Activated CD4-positive, alpha-beta T cell treated with anti-CD3 and anti-CD28 coated beads for 48 hours (primary cell): ENCODE measurements around the gene WFDC11.

Experiments used
- DNase-seq: peaks from one replicate; pipeline ENCODE4 v3.0.0-alpha.2; 2020

WFDC11 gene

DNA sequence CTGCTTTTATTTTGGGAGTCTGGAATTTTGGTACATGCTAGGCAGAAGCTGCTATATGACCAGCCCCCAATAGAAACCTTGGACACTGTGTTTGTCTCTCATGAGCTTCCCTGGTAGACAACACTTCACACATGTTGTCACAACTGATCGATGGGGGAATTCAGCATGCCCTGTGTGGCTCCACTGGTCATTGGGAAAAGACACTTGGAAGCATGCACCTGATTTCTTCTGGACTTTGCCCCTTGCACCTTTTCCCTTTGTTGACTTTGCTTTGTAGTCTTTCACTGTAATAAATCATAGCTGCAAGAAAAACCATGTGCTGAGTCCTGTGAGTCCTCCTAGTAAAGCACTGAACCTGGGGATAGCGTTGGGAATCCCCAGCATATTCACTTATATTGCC is 48.4 kb downstream of the WFDC11 start:
- DNase-seq = no peak

DNA sequence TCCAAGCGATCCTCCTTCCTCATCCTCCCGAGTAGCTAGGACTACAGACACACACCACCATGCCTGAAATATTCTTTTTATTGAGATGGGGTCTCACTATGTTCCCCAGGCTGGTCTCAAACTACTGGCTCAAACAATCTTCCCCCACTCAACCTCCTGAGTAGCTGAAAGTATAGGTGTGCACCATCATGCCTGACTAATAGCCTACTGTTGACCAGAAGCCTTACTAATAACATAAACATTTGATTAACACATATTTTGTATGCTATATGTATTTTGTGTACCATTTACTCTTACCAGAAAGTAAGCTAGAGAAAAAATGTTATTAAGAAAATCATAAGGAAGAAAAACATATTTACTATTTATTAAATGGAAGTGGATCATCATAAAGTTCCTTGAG is 52.4 kb downstream of the WFDC11 start:
- DNase-seq = no peak

- DNase-seq = no peak
Observed at GRCh38 chr20:45612314-45612713, 57.7 kb downstream of the WFDC11 start.

- DNase-seq = peak; percentile 76
Observed at GRCh38 chr20:45611054-45611453, 59.0 kb downstream of the WFDC11 start.

DNA sequence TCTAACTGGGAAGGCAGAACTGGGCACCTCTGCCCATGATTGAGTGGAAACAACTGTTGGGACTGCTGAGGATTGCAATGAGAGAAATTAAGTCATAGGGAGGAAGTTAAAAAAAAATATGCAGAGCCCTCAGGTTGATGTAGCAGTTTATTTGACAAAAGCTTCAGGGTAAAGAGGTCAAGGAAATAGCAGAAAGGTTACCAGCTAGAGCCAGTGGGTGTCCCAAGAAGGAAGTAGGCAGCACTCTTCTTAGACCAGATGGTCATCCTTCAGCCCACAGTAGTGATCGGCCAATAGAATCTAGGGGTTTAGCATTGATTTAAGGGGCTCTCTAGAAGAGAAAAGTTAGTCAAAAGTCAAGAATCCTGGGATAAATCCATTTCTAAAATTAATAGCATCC is 62.2 kb downstream of the WFDC11 start:
- DNase-seq = no peak
